Caco-2 (cell line): Measurements from ENCODE around the gene GBE1. TPM values are rescaled to one million over a fixed set of nuclear protein-coding genes. Genes with fewer than 3 reads are reported as not detected.

Source experiments
- BruUV-seq: library from RNA; stranded (reverse); fragments of 400-500 nt; replicated peaks from 2 replicates; lab custom pipeline; 2021; lab: Mats Ljungman, UMichigan
- CTCF ChIA-PET: fragments of 300-600 bp; sonication (Branson Sonifier 250); formaldehyde crosslinking; loops from one replicate; lab custom pipeline; 2022; ENCODE audit warnings: antibody characterized with exemption; lab: Charles Lee
- POLR2A ChIA-PET: fragments of 300-600 bp; sonication (Branson Sonifier 250); formaldehyde crosslinking; loops from one replicate; lab custom pipeline; 2022; ENCODE audit warnings: antibody characterized with exemption; lab: Charles Lee
- DNase-seq, 2 experiments: peaks; one replicate each; pipeline versions ENCODE4 v3.0.0 to v3.0.0-alpha.2; 2020 to 2022
- H3K27me3 ChIP-seq: replicated peaks from 2 replicates; pipeline ENCODE4 v1.6.0; 2011; ENCODE audit warnings: low read length; ENCODE audit not compliant: control insufficient read depth, insufficient read depth
- H3K36me3 ChIP-seq: 2 replicates; pipeline ENCODE4 v1.5.1; 2011; ENCODE audit warnings: low read length; ENCODE audit not compliant: control insufficient read depth, insufficient read depth
- H3K4me1 ChIP-seq: fragments of 250-450 bp; sonication (Bioruptor Pico); 2 replicates; pipeline ENCODE4 v1.5.1; 2020; ENCODE audit warnings: mild to moderate bottlenecking
- H3K4me3 ChIP-seq: 2 replicates; pipeline ENCODE4 v1.5.1; 2011; ENCODE audit warnings: low read depth, mild to moderate bottlenecking, control low read depth, low read length
- H3K9me3 ChIP-seq: fragments of 250-450 bp; sonication (Bioruptor Pico); 2 replicates; pipeline ENCODE4 v1.5.1; 2020; ENCODE audit warnings: mild to moderate bottlenecking, moderate library complexity
- H3K27ac Mint-ChIP-seq: one replicate; pipeline ENCODE4 v1.8.0; 2022; ENCODE audit warnings: mixed read lengths; ENCODE audit not compliant: unreplicated experiment
- H3K27me3 Mint-ChIP-seq: one replicate; pipeline ENCODE4 v1.8.0; 2022; ENCODE audit warnings: mixed read lengths; ENCODE audit not compliant: insufficient read depth, unreplicated experiment
- H3K36me3 Mint-ChIP-seq: one replicate; pipeline ENCODE4 v1.8.0; 2022; ENCODE audit warnings: mild to moderate bottlenecking, mixed read lengths; ENCODE audit not compliant: insufficient read depth, unreplicated experiment
- H3K4me1 Mint-ChIP-seq: one replicate; pipeline ENCODE4 v1.8.0; 2022; ENCODE audit warnings: low read depth, mixed read lengths; ENCODE audit not compliant: unreplicated experiment
- H3K4me3 Mint-ChIP-seq: one replicate; pipeline ENCODE4 v1.8.0; 2022; ENCODE audit warnings: mild to moderate bottlenecking, moderate library complexity, mixed read lengths; ENCODE audit not compliant: unreplicated experiment
- H3K9me3 Mint-ChIP-seq: one replicate; pipeline ENCODE4 v1.8.0; 2022; ENCODE audit warnings: mixed read lengths; ENCODE audit not compliant: unreplicated experiment
- CTCF ChIP-seq, 2 experiments: fragments of 200-600 bp in 1 of 2; IDR thresholded peaks; 1 replicate in 1 of 2; 2 replicates in 1 of 2; pipeline versions ENCODE4 v1.5.1 to v1.8.0; 2011 to 2022; ENCODE audit warnings: antibody characterized with exemption in 1 of 2, control low read depth in 1 of 2, inconsistent platforms in 1 of 2, low read depth in 1 of 2, low read length in 1 of 2, mild to moderate bottlenecking in 1 of 2, moderate library complexity in 1 of 2; ENCODE audit not compliant: insufficient read depth in 1 of 2, severe bottlenecking in 1 of 2, unreplicated experiment in 1 of 2
- intact Hi-C: fragments of 100-400 bp; cut with micrococcal nuclease; formaldehyde crosslinking; loops from one replicate; pipeline ENCODE4 v1.10.0; 2022; ENCODE audit not compliant: unreplicated experiment
- total RNA-seq: library from RNA; stranded (reverse); gene quantifications from 2 replicates; pipeline ENCODE4 v1.2.3, GENCODE V29; 2022

Gene GBE1
- total RNA-seq, 1 experiment from 2014 or later, result 8.2 TPM

- no peak for DNase-seq
- H3K4me1 ChIP-seq, result no peaks in the 10 kb centered on the region
- no peaks in the 10 kb centered on the region for H3K9me3 ChIP-seq
- no peak overlapping the region for H3K4me3 ChIP-seq
- no peaks in the 10 kb centered on the region for H3K36me3 ChIP-seq
- CTCF ChIA-PET, result no interaction called here
- no peaks in the 10 kb centered on the region for H3K9me3 Mint-ChIP-seq
- no peak for TF ChIP-seq CTCF (IDR thresholded peaks at IDR 0.05; ENCODE audit: insufficient read depth in 1 of 2, low read depth in 1 of 2, low read length in 1 of 2, severe bottlenecking in 1 of 2, unreplicated experiment in 1 of 2)
- no peaks in the 10 kb centered on the region for H3K36me3 Mint-ChIP-seq
- no peak overlapping the region for H3K27ac Mint-ChIP-seq
- no TSS peak for BruUV-seq
- no peaks in the 10 kb centered on the region for H3K27me3 Mint-ChIP-seq
- peaks cover 7% of the 10 kb centered on the region for H3K4me1 Mint-ChIP-seq
- H3K27me3 ChIP-seq, result no peaks in the 10 kb centered on the region
- POLR2A ChIA-PET, result no interaction called here
- no peak overlapping the region for H3K4me3 Mint-ChIP-seq
- intact Hi-C loops, result no loop called here
These were observed 181.1 kb downstream of the GBE1 start for GRCh38 chr3:81580355-81580754.

GRCh38 chr3:81579744-81580143 is 181.7 kb downstream of the GBE1 start:
- Histone ChIP-seq H3K4me1 (no peaks in the 10 kb centered on the region), H3K4me3 (no peak overlapping the region), H3K9me3 (no peaks in the 10 kb centered on the region), H3K36me3 (no peaks in the 10 kb centered on the region), H3K27me3 (no peaks in the 10 kb centered on the region)
- Mint-ChIP-seq H3K9me3 (no peaks in the 10 kb centered on the region), H3K27me3 (no peaks in the 10 kb centered on the region), H3K4me1 (peaks cover 7% of the 10 kb centered on the region), H3K27ac (no peak overlapping the region), H3K4me3 (no peak overlapping the region), H3K36me3 (no peaks in the 10 kb centered on the region)
- ChIA-PET POLR2A (no interaction called here), CTCF (no interaction called here)
- no peak for DNase-seq
- intact Hi-C loops, result no loop called here
- BruUV-seq, result no TSS peak
- TF ChIP-seq CTCF (IDR thresholded peaks at IDR 0.05; ENCODE audit: insufficient read depth in 1 of 2, low read depth in 1 of 2, low read length in 1 of 2, severe bottlenecking in 1 of 2, unreplicated experiment in 1 of 2), result no peak

- POLR2A ChIA-PET, result no interaction called here
- intact Hi-C loops, result no loop called here
- H3K4me1 Mint-ChIP-seq, result no peaks in the 10 kb centered on the region
- H3K36me3 ChIP-seq, result no peaks in the 10 kb centered on the region
- no peaks in the 10 kb centered on the region for H3K27me3 ChIP-seq
- DNase-seq, result no peak
- no peak overlapping the region for H3K4me3 ChIP-seq
- H3K36me3 Mint-ChIP-seq, result no peaks in the 10 kb centered on the region
- H3K27ac Mint-ChIP-seq, result no peak overlapping the region
- no peak overlapping the region for H3K4me3 Mint-ChIP-seq
- no peaks in the 10 kb centered on the region for H3K27me3 Mint-ChIP-seq
- H3K9me3 ChIP-seq, result no peaks in the 10 kb centered on the region
- H3K9me3 Mint-ChIP-seq, result no peaks in the 10 kb centered on the region
- no peaks in the 10 kb centered on the region for H3K4me1 ChIP-seq
- no peak for TF ChIP-seq CTCF (IDR thresholded peaks at IDR 0.05; ENCODE audit: insufficient read depth in 1 of 2, low read depth in 1 of 2, low read length in 1 of 2, severe bottlenecking in 1 of 2, unreplicated experiment in 1 of 2)
- CTCF ChIA-PET, result no interaction called here
- BruUV-seq, result no TSS peak
These were observed 189.2 kb downstream of the GBE1 start for GRCh38 chr3:81572201-81572756.
